PFSK-1 (cell line): Measurements from ENCODE around the gene TIAM2.

Experiments used
- FOXP2 ChIP-seq: optimal IDR thresholded peaks from 2 replicates; pipeline ENCODE3; 2011; ENCODE audit warnings: borderline replicate concordance, control low read depth, inconsistent platforms; ENCODE audit not compliant: insufficient read depth; ENCODE audit errors: extremely low read length, extremely low read depth
- POLR2AphosphoS5 ChIP-seq: IDR thresholded peaks from 2 replicates; pipeline ENCODE4 v1.6.1; 2012; ENCODE audit warnings: low read depth, mild to moderate bottlenecking, control low read depth, low read length, moderate library complexity

- TF ChIP-seq POLR2AphosphoS5 (no peak), FOXP2 (no peak)
Observed at GRCh38 chr6:155171109-155171746, 176.1 kb downstream of the TIAM2 start.
